Stimulated activated CD4-positive, alpha-beta T cell treated with anti-CD3 and anti-CD28 coated beads, Interleukin-4, amount 100 ng/mL, for 24 hours (primary cell): ENCODE data around the gene SNED1.

ENCODE experiments used
- DNase-seq: peaks from one replicate; pipeline ENCODE4 v3.0.0-alpha.2; 2020

SNED1 gene

DNA sequence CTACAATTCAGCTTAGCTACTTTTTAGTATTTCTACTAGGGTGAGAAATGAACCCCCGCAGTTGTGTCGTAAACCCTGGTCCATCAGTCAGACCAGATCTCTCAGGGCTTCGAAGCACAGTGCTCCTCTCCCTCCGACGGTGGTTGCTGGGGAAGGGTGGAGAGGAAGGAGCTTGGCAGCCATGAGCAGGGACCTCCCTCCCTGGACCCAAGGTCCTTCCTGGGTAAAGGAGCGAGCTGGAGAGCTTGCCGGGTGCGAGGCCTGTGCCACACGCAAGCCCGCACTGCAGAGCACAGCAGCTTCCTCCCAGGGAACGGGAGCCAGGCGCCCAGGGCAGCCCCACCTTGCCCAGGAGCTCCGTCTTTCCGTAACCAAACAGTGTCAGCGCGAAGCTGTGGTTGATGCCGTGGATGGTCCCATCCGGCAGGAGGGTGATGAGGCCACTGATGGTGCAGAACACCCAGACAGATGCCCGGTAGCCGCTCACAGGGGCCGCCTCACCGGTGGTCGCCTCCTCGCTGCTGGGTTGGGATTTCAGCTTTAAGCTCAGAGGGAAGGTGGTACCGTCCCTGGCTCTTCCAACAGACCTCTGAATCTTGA is 138.3 kb downstream of the SNED1 start:
- DNase-seq = no peak

DNA sequence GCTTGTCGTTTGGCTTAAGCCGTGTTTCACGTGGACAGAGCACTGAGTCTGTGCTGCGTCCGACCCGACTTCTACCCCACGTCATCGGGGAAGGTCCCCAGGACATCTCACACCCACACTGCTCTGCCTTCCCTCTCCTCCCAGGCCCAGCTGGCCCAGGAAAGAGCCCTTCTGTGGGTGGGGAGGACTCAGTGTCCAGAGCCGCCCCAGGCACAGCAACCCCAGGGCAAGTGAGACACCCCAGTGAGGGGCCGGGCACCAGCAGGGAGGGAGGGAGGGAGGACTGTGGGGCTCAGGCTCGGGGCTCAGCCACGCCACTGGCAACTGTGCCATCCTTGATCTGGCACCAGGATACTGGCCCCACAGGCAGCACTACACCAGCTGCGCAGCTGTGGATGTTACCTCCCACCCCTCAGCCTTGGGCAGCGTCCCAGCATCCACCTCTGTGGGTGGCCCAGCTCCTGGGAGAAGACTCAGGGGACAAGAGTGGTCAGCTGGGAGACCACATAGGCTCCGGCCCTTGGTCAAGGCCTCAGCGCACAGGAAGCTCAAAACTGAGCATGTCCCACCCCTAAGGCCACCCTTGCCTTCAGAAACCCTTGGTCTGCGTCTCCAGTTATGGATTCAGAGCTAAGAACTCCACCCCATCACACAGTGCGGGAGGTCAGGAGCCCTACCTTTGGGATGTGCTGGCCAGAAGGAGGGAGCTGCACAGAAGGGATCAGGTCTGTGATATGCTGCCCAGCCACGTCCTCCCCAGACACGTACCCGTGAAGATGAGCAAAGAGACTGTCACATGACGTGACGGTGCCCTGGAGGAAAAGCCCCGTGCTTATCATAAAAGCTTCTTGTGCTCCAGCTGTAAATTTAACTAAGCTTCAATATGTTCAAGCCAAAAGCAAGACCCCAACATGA is 139.1 kb downstream of the SNED1 start:
- DNase-seq = no peak

DNA sequence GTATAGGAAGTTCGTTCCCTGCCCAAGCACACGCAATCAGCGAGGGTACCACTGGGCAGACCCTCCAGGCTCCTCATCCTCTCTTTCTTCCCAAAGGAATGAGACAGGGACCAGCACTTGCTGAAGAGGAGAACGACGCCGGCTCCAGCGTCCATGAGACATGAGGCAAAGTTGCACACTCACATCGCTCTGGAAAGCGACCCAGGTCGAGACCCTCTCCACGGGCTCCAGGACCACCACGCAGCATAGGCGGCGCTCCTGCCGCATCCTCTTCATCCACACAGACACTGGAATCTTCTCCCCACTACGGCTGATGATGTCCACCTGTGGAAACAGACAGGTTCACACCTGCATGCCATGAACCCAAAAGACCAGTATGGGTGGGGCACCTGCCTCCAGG is 140.1 kb downstream of the SNED1 start:
- no peak for DNase-seq

DNA sequence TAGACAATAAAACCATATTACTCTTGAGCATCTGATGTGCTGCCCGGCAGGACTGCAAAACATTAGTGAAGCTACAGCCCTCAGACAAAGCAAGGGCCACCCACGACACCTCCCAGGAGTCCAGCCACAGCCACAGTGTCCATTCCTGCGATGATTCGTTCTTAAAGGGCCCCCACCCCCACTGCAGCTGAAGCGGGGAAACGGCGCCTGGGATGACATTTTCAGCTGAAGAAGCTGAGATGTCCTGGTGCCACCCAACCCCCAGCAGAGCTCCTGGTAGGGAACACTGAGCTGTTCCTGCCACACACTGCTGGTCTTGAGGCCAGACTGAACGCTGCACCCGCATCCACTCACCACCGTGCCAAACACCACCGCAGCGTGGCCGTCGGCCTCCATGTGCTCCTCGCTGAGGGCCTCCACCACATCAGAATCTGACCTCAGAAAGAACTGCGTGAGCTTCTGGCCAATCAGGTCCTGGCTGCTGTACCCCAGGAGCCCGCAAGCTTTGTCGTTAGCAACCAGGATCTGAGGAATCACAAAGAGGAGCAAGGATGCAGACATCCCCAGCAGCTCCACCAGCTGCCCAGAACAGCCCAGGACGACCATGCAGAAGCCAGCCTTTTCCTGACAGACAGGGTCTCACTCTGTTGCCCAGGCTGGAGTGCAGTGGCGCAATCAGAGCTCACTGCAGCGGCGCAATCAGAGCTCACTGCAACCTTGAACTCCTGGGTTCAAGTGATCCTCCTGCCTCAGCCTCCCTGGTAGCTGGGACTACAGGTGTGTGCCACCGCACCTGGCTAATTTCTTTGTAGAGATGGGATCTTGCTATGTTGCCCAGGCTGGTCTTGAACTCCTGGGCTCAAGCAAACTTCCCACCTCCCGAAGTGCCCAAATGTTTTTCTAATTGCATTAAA is 141.4 kb downstream of the SNED1 start:
- no peak for DNase-seq

DNA sequence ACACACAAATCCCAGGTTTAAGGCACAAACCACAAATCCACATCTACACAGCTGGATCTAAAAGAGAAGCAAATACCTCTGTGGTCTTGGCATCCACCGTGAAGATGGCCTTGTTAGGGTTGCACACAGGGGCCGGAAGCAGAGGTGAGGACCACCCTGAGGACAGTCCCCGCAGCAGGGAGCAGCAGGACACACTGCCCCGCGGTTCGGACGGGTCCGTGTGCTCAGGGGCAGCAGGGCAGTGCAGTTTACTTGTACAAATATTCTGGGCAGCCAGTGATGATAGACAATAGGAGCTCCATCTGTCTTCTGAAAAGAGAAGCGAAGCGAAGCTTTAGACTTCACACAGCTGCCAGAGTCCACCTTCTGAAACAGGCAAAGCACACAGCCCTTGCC is 142.0 kb downstream of the SNED1 start:
- no peak for DNase-seq

DNA sequence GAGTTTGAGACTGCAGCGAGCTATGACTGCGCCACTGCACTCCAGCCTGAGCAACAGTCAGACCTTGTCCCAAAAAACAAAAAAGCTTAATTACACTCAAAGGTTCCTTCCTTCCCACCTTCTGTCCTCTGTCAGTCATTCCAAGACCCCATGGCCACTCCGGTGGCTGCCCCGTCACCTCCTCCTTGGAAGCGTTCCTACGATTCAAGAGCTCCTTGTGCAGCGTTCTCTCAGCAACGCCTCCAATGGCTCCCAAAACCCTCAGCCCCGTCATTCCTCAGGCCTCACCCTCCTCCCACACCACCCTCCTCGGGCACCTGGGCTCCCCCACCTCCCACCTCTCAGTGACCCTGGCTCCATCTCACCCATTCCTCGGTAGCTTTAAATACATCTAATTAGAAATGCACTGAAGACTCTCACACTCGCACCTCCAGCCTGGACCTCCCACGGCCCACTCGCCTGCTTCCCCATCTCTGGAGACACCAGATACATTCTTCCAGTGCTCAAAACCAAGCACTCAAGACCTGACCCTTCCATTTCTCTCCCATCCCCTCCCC is 142.9 kb downstream of the SNED1 start:
- DNase-seq = no peak

DNA sequence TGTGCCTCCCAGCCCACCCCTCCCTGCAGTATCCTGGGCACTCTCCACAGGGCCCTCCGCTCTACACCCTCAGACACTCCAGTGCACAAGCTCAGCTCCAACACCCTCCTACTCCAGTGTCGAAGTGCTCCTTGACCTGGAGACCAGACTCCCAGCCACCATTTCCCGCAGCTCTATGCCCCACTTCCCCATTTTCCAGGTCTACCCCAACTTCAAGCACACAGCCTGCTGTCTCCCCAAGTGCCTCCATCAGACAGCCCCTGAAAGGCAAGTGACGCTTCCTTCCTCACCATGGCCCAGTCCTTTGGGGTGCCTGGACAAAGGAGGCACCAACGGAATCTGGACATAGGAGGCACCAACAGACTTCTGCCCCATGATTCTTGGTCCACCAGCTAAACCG is 143.6 kb downstream of the SNED1 start:
- DNase-seq = no peak

DNA sequence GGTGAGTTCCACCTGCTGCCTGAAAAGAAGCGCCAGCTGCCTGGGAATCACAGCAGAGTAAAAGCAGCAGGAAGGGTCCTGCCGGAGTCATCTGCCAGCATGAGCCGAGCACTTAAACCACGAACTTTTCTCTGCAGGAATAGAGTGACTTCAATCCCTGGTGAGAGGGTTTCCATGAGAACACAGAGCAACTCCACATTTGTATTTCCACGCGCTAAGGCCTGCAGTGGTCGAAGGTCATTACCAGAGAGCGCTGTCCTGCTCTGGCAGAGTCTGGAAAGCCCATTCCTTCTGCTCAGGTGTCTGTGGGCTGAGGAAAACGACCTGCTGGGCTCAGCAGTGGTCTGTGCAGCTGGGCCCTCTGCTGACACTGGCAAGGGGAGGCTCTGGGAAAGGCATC is 144.2 kb downstream of the SNED1 start:
- DNase-seq = no peak
